Activated T-cell treated with anti-CD3 and anti-CD28 coated beads for 48 hours (primary cell): ENCODE data around the gene KIAA1549.
"Not testable (repeated sequence)": the region's sequence is repeated elsewhere in the genome, so short reads cannot be mapped to it uniquely, and the experiment has no call there.

Experiments
- DNase-seq: peaks from one replicate; pipeline ENCODE4 v3.0.0-alpha.2; 2020; ENCODE audit warnings: low read depth

KIAA1549 gene

GRCh38 chr7:138804618-138805017 is 176.6 kb downstream of the KIAA1549 start:
- DNase-seq: no peak

GRCh38 chr7:138802706-138803105 is 178.5 kb downstream of the KIAA1549 start:
- no peak for DNase-seq

- no peak for DNase-seq
Measured at GRCh38 chr7:138801256-138801655, 179.9 kb downstream of the KIAA1549 start.

GRCh38 chr7:138799336-138800000 is 181.7 kb downstream of the KIAA1549 start:
- no peak for DNase-seq

GRCh38 chr7:138798836-138799235 is 182.4 kb downstream of the KIAA1549 start:
- no peak for DNase-seq

GRCh38 chr7:138797715-138798320 is 183.4 kb downstream of the KIAA1549 start, which contains the start of the genes ATP6V0A4 and TMEM213:
Gene ATP6V0A4 (minus strand): TSS chr7:138798196. CDS start chr7:138771247, 26,949 bp downstream.
Gene TMEM213 (plus strand): TSS chr7:138797994. CDS start chr7:138798105, 111 bp downstream.
- DNase-seq: no peak

GRCh38 chr7:138797046-138797445 is 184.1 kb downstream of the KIAA1549 start:
- not testable (repeated sequence) for DNase-seq

GRCh38 chr7:138796038-138796615 is 185.1 kb downstream of the KIAA1549 start:
- DNase-seq: no peak

GRCh38 chr7:138785587-138786437 is 195.4 kb downstream of the KIAA1549 start:
- no peak for DNase-seq

- no peak for DNase-seq
Measured at GRCh38 chr7:138784692-138785091, 196.5 kb downstream of the KIAA1549 start.
